HG03060 (cell line): ENCODE measurements around the gene CNN3.
A peak's percentile ranks its signal among the peaks of the same experiment; 100 is the strongest.

Experiments
- ATAC-seq: cut with Tn5 transposase; IDR thresholded peaks from one replicate; pipeline ENCODE4 v1.9.1; 2021; ENCODE audit warnings: low read depth, moderate number of reproducible peaks; ENCODE audit not compliant: unreplicated experiment

The CNN3 gene

GRCh38 chr1:94863297-94863911 is 63.5 kb downstream of the CNN3 start:
- ATAC-seq = no peak

GRCh38 chr1:94862718-94863117 is 64.2 kb downstream of the CNN3 start:
- no peak for ATAC-seq

- no peak for ATAC-seq
Measured at GRCh38 chr1:94859174-94859573, 67.7 kb downstream of the CNN3 start.

GRCh38 chr1:94858276-94858675 is 68.6 kb downstream of the CNN3 start:
- no peak for ATAC-seq

GRCh38 chr1:94856868-94857267 is 70.0 kb downstream of the CNN3 start:
- no peak for ATAC-seq

- ATAC-seq = no peak
Measured at GRCh38 chr1:94856004-94856403, 70.9 kb downstream of the CNN3 start.

- ATAC-seq = no peak
Measured at GRCh38 chr1:94855307-94855700, 71.6 kb downstream of the CNN3 start.

GRCh38 chr1:94854458-94855306 is 72.2 kb downstream of the CNN3 start:
- peak; percentile 95 for ATAC-seq

GRCh38 chr1:94852788-94853187 is 74.1 kb downstream of the CNN3 start:
- ATAC-seq = no peak

GRCh38 chr1:94851571-94851970 is 75.3 kb downstream of the CNN3 start:
- no peak for ATAC-seq
